Panc1 (cell line): ENCODE data around the gene CFAP298.

Source experiments
- POLR2AphosphoS5 ChIP-seq: IDR thresholded peaks from 2 replicates; pipeline ENCODE4 v1.6.1; 2012; ENCODE audit warnings: mild to moderate bottlenecking, low read depth, low read length, moderate library complexity
- TF ChIP-seq, protein P1 (sequence below): fragments of 450-650 bp; IDR thresholded peaks from 2 replicates; pipeline ENCODE4 v1.5.1; 2017; ENCODE audit warnings: mild to moderate bottlenecking

DNA sequence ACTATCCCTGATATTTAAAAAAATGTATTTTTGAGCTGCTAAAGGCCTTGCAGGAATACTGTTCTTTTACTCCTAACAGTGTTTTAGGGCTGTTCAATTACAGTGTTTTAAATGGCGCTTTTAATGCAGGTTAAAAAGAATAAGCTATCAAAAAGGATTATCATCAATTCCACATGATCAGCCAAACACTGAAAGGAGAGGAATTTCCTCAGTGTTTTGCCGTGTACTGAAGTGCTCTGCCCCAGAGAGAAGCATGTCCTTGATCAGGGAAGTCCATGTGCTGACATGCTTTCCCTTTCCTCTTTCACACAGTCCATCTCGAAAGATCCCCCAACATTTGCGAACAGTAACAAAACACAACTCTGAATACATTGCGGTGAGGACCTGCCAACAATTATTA is 3.3 kb downstream of the CFAP298 start:
- TF ChIP-seq, protein P1, sequence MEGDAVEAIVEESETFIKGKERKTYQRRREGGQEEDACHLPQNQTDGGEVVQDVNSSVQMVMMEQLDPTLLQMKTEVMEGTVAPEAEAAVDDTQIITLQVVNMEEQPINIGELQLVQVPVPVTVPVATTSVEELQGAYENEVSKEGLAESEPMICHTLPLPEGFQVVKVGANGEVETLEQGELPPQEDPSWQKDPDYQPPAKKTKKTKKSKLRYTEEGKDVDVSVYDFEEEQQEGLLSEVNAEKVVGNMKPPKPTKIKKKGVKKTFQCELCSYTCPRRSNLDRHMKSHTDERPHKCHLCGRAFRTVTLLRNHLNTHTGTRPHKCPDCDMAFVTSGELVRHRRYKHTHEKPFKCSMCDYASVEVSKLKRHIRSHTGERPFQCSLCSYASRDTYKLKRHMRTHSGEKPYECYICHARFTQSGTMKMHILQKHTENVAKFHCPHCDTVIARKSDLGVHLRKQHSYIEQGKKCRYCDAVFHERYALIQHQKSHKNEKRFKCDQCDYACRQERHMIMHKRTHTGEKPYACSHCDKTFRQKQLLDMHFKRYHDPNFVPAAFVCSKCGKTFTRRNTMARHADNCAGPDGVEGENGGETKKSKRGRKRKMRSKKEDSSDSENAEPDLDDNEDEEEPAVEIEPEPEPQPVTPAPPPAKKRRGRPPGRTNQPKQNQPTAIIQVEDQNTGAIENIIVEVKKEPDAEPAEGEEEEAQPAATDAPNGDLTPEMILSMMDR: no peak
- no peak for TF ChIP-seq POLR2AphosphoS5
